ENCODE data around the gene RNU6-7. TPM values are rescaled to one million over a fixed set of nuclear protein-coding genes. Genes with fewer than 3 reads are reported as not detected.

Gene RNU6-7
- total and polyA plus RNA-seq, 2 of the 13 experiments (the other 11 are each of a cell fraction or from before 2014, with no cell fraction given): under 0.01 TPM; not detected in 1

DNA sequence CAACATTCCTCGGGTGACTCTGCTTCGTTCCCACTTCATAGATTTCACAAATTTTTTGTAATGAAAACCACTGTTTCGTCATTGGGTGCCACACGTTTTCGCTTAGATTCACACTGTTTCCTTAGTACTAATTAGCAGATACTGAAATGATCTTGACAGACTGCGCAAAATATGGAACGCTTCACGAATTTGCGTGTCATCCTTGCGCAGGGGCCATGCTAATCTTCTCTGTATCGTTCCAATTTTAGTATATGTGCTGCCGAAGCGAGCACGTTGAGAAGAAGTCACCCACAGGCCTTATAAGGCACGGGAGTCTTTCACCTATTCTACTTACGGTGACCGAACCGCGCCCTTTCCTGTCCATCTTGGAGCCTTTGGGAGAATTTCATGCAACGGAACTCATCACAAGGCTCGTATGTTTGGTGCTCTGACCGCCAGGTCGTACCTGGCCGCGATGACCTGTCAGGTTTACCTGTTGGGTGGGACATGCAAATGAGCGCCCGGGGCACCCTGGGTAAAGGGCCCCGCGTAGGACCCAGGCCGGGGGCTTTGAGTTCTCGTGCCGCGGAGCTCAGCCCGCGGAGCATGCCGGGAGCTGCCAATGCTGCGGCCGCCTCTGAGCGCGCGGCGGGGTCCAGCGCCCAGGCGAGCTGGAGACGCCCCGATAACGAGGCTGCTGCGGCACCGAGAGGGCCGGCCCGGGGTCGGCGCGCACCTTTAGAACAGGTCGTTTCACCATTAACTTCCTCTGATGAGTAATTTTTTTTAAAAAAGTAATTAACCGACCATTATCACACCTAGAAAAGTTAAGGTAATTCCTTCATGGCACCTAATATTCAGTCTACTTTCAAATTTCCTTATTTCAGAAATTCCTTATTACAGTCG, 1.4 kb downstream of the RNU6-7 start, which contains the start of gene RNU6-8 (continued):
- TF ChIP-seq ZNF879 (CRISPR knock-in tag; IDR thresholded peaks at IDR 0.05) (0 out of 2 replicates have a peak, but pooled peaks have one; percentile 40), ZNF33A (CRISPR knock-in tag; IDR thresholded peaks at IDR 0.05; ENCODE audit: borderline replicate concordance) (peak; percentile 95), HIC2 (CRISPR knock-in tag; IDR thresholded peaks at IDR 0.05; ENCODE audit: low read depth) (peak; percentile 79), ZNF441 (CRISPR knock-in tag; IDR thresholded peaks at IDR 0.05; ENCODE audit: borderline replicate concordance) (peak; percentile 67; the same call in 1 of the 2 replicates), ZNF512B (CRISPR knock-in tag; IDR thresholded peaks at IDR 0.05; ENCODE audit: borderline replicate concordance) (peak; percentile 17; the same call in 1 of the 2 replicates), ZNF549 (CRISPR knock-in tag; IDR thresholded peaks at IDR 0.05) (no peak; the same call in 1 of the 2 replicates), MIXL1 (CRISPR knock-in tag; IDR thresholded peaks at IDR 0.05) (peak; percentile 98), ZNF672 (CRISPR knock-in tag; IDR thresholded peaks at IDR 0.05) (no peak; the same call in 1 of the 2 replicates), ADNP (CRISPR knock-in tag; IDR thresholded peaks at IDR 0.05) (no peak), ZNF530 (CRISPR knock-in tag; IDR thresholded peaks at IDR 0.05; ENCODE audit: low read depth) (no peak), ONECUT2 (CRISPR knock-in tag; IDR thresholded peaks at IDR 0.05) (0 out of 2 replicates have a peak, but pooled peaks have one; percentile 49), ZNF841 (CRISPR knock-in tag; IDR thresholded peaks at IDR 0.05; ENCODE audit: borderline replicate concordance) (no peak), RORA (CRISPR knock-in tag; IDR thresholded peaks at IDR 0.05) (no peak), XRCC5 (optimal IDR thresholded peaks at IDR 0.05; ENCODE audit: low read length) (peak; percentile 96), ZNF678 (CRISPR knock-in tag; IDR thresholded peaks at IDR 0.05) (peak; percentile 93; the same call in 1 of the 2 replicates), ZNF468 (CRISPR knock-in tag; IDR thresholded peaks at IDR 0.05) (no peak), ZFP41 (CRISPR knock-in tag; IDR thresholded peaks at IDR 0.05; ENCODE audit: borderline replicate concordance) (peak; percentile 60; the same call in 1 of the 2 replicates), PHB2 (IDR thresholded peaks at IDR 0.05; ENCODE audit: partially characterized antibody) (no peak), ZNF432 (CRISPR knock-in tag; IDR thresholded peaks at IDR 0.05; ENCODE audit: borderline replicate concordance) (no peak), SUZ12 (IDR thresholded peaks at IDR 0.05; ENCODE audit: low read depth, low read length) (peak; percentile 89)
- TF ChIP-seq, protein P1, sequence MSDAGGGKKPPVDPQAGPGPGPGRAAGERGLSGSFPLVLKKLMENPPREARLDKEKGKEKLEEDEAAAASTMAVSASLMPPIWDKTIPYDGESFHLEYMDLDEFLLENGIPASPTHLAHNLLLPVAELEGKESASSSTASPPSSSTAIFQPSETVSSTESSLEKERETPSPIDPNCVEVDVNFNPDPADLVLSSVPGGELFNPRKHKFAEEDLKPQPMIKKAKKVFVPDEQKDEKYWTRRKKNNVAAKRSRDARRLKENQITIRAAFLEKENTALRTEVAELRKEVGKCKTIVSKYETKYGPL (CRISPR knock-in tag; IDR thresholded peaks at IDR 0.05): peak; percentile 25; the same call in 1 of the 2 replicates
- TF ChIP-seq, protein P2, sequence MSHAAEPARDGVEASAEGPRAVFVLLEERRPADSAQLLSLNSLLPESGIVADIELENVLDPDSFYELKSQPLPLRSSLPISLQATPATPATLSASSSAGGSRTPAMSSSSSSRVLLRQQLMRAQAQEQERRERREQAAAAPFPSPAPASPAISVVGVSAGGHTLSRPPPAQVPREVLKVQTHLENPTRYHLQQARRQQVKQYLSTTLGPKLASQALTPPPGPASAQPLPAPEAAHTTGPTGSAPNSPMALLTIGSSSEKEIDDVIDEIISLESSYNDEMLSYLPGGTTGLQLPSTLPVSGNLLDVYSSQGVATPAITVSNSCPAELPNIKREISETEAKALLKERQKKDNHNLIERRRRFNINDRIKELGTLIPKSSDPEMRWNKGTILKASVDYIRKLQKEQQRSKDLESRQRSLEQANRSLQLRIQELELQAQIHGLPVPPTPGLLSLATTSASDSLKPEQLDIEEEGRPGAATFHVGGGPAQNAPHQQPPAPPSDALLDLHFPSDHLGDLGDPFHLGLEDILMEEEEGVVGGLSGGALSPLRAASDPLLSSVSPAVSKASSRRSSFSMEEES (CRISPR knock-in tag; IDR thresholded peaks at IDR 0.05): no peak
